Measurements from ENCODE around the gene BCAS4.

BCAS4 gene

DNA sequence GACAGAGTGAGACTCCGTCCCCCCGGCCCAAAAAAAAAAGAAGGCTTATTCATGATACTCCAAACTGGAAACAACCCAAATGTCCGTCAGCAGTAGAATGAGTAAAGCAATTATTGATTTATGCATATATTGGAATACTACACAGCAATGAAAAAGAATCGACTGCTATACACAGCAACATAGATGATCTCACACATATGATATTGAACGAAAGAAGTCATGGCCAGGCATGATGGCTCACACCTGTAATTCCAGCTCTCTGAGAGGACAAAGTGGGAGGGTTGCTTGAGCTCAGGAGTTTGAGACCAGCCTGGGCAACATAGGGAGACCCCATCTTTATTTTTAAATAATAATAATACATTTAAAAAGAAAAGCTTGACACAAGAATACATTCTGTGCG is 28.5 kb downstream of the BCAS4 start:
- TF ChIP-seq, protein P1, sequence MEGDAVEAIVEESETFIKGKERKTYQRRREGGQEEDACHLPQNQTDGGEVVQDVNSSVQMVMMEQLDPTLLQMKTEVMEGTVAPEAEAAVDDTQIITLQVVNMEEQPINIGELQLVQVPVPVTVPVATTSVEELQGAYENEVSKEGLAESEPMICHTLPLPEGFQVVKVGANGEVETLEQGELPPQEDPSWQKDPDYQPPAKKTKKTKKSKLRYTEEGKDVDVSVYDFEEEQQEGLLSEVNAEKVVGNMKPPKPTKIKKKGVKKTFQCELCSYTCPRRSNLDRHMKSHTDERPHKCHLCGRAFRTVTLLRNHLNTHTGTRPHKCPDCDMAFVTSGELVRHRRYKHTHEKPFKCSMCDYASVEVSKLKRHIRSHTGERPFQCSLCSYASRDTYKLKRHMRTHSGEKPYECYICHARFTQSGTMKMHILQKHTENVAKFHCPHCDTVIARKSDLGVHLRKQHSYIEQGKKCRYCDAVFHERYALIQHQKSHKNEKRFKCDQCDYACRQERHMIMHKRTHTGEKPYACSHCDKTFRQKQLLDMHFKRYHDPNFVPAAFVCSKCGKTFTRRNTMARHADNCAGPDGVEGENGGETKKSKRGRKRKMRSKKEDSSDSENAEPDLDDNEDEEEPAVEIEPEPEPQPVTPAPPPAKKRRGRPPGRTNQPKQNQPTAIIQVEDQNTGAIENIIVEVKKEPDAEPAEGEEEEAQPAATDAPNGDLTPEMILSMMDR (IDR thresholded peaks at IDR 0.05; ENCODE audit: extremely low read depth, insufficient read depth, missing control alignments), result no peak
- no peak for DNase-seq (ENCODE audit: low spot score)
- in situ Hi-C loops (cut with MboI; ENCODE audit: low pct_unique_long_range_greater_than_20kb, low sequenced_read_pairs, unreplicated experiment), result no loop called here

DNA sequence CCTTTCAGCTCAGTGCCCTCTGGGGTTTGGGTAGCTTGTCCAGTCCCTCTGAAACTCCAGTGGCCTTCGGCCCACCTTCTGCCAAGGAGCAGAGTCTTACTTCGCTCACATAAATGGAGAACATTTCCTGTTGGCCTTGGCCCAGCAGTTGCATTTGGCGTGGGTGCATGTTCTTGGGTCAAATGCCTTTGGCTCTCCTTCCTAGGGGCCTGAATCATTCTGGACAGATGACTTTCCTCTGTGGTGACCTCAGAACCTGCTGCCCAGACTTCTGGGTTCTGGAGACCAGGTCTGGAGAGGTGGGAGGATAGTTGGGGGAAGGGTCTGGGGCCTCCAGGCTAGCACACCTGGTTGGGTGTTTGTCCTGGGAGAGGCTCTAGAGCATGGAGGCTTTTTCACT is 29.3 kb downstream of the BCAS4 start:
- in situ Hi-C loops (cut with MboI; ENCODE audit: low pct_unique_long_range_greater_than_20kb, low sequenced_read_pairs, unreplicated experiment), result no loop called here
- DNase-seq (ENCODE audit: low spot score), result no peak
- TF ChIP-seq, protein P1 (IDR thresholded peaks at IDR 0.05; ENCODE audit: extremely low read depth, insufficient read depth, missing control alignments), result no peak

DNA sequence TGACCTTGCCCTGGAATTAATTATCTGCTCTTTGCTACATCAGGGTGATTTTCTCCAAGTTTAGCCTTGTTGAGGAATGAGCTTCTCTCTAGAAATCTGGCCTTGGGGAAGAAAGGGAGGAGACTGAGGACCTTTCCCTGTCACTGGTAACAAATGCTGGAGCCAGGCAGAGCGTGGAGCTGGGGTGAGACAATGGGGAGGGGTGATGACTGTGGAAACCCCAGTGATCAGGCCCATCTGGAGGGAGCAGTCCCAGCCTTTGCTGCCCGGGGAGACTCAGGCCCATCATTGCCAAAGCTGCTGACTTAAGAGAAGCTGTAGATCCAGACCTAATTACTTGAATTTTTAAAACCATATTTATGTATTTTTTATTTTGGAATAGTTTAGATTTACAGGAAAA is 31.3 kb downstream of the BCAS4 start:
- TF ChIP-seq, protein P1 (IDR thresholded peaks at IDR 0.05; ENCODE audit: extremely low read depth, insufficient read depth, missing control alignments), result no peak
- in situ Hi-C loops (cut with MboI; ENCODE audit: low pct_unique_long_range_greater_than_20kb, low sequenced_read_pairs, unreplicated experiment), result no loop called here
- DNase-seq (ENCODE audit: low spot score), result no peak

DNA sequence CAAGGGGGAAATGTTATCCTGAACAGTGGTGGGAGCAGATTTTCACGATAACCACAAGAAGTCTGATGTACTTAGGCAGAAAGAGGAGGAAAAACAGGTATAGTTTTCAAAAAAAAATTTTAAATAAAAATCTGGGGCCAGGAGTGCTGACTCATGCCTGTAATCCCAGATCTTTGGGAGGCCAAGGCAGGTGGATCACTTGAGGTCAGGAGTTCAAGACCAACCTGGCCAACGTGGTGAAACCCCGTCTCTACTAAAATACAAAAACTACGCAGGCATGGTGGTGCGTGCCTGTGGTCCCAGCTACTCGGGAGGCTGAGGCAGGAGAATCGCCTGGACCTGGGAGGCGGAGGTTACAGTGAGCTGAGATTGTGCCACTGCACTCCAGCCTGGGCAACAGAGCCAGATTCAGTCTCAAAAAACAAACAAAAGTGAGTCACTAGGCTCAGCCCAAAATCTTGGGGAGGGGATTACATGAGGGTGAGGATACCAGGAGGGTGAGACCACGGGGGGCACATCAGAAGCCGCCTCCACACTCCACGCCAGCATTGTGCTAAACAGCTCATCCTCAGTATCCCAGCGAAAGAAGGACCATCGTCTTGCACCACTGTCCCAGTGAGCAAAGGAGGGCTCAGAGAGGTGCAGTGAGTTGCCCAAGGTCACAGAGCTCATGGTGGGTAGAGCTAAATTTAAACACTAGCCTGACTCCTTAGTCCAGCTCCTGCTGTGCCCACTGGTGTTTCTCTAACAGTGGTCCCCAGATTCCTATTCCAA is 33.7 kb downstream of the BCAS4 start:
- in situ Hi-C loops (cut with MboI; ENCODE audit: low pct_unique_long_range_greater_than_20kb, low sequenced_read_pairs, unreplicated experiment), result no loop called here
- TF ChIP-seq, protein P1 (IDR thresholded peaks at IDR 0.05; ENCODE audit: extremely low read depth, insufficient read depth, missing control alignments), result no peak
- no peak for DNase-seq (ENCODE audit: low spot score)

DNA sequence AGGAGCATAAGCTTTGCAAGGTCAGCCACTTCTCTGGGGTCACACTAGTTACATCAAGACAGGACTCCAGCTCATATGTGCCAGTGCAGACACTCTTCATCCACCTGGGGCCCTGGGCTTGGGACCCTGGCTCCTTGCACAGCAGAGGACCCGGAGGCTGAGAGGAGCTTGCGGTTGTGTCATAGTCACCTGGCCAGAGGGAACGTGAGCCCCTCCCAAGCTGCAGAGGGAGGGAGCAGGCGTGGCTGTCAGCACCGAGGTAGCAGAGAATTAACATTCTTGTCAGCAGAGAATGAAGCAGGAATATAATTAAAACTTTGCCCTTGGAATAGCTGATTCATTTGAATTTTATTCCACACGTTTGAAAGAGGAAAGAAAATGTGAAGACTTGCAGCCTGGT is 36.8 kb downstream of the BCAS4 start:
- in situ Hi-C loops (cut with MboI; ENCODE audit: low pct_unique_long_range_greater_than_20kb, low sequenced_read_pairs, unreplicated experiment), result no loop called here
- TF ChIP-seq, protein P1 (IDR thresholded peaks at IDR 0.05; ENCODE audit: extremely low read depth, insufficient read depth, missing control alignments), result no peak
- DNase-seq (ENCODE audit: low spot score), result no peak

DNA sequence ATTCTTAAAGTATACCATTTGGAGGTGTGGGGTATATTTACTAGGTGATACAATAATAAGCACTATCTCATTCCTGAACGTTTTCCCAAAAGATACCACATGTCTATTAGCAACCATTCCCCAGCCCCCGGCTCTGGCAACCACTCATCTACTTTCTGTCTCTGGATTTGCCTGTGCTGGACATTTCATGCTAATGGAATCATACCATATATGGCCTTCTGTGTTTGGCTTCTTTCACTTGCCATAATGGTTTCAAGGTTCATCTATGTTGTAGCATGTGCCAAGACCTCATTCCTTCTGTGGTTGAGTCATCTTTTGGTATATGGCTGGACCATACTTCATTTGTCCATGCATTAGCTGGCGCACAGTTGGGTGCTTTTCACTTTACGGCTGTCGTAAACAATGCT is 39.7 kb downstream of the BCAS4 start:
- no peak for DNase-seq (ENCODE audit: low spot score)

More for the DNA sequence above, 39.7 kb downstream of the BCAS4 start:
- TF ChIP-seq, protein P1 (IDR thresholded peaks at IDR 0.05; ENCODE audit: extremely low read depth, insufficient read depth, missing control alignments), result no peak
- in situ Hi-C loops (cut with MboI; ENCODE audit: low pct_unique_long_range_greater_than_20kb, low sequenced_read_pairs, unreplicated experiment), result no loop called here
